WTC11 (cell line): ENCODE results near the gene CACNA1C. TPM values are rescaled to one million over a fixed set of nuclear protein-coding genes. Genes with fewer than 3 reads are reported as not detected.

Experiments
- ATAC-seq: fragments of 200-7000 bp; cut with Tn5 transposase; 2 replicates; pipeline ENCODE4 v1.10.0; 2021; ENCODE audit warnings: mild to moderate bottlenecking, moderate library complexity
- CTCF ChIA-PET: fragments of 300-600 bp; sonication (Branson Sonifier 250); formaldehyde crosslinking; loops from one replicate; lab custom pipeline; 2021; ENCODE audit warnings: antibody characterized with exemption; lab: Charles Lee
- POLR2A ChIA-PET: fragments of 350-600 bp; sonication (Branson Sonifier 250); formaldehyde crosslinking; loops from one replicate; lab custom pipeline; 2021; ENCODE audit warnings: antibody characterized with exemption; lab: Charles Lee
- DNase-seq: peaks from one replicate; pipeline ENCODE4 v3.0.0; 2021; ENCODE audit warnings: low spot score
- H3K27ac Mint-ChIP-seq: 2 replicates; pipeline ENCODE4 v1.8.0; 2021; ENCODE audit warnings: mixed read lengths
- H3K27me3 Mint-ChIP-seq: 2 replicates; pipeline ENCODE4 v1.8.0; 2021; ENCODE audit warnings: low read depth, mild to moderate bottlenecking, moderate library complexity, mixed read lengths
- H3K36me3 Mint-ChIP-seq: 2 replicates; pipeline ENCODE4 v1.8.0; 2021; ENCODE audit warnings: mixed read lengths
- H3K4me1 Mint-ChIP-seq: 2 replicates; pipeline ENCODE4 v1.8.0; 2022; ENCODE audit warnings: mixed read lengths
- H3K4me3 Mint-ChIP-seq: 2 replicates; pipeline ENCODE4 v1.8.0; 2021; ENCODE audit warnings: mild to moderate bottlenecking, moderate library complexity, mixed read lengths
- H3K9me3 Mint-ChIP-seq: 2 replicates; pipeline ENCODE4 v1.8.0; 2021; ENCODE audit warnings: mixed read lengths
- FOXK1 ChIP-seq: sonication (generic); formaldehyde crosslinking; IDR thresholded peaks from 2 replicates; pipeline ENCODE4 v1.8.0; 2022; ENCODE audit warnings: mild to moderate bottlenecking, moderate library complexity, missing genetic modification reagents
- TEAD4 ChIP-seq: sonication (generic); formaldehyde crosslinking; IDR thresholded peaks from 2 replicates; pipeline ENCODE4 v1.8.0; 2022; ENCODE audit warnings: mild to moderate bottlenecking, missing genetic modification reagents
- total RNA-seq: library from RNA; stranded (reverse); gene quantifications from 3 replicates; pipeline ENCODE4 v1.2.3, GENCODE V29; 2021
- TF ChIP-seq, protein P1 (sequence below): sonication (generic); formaldehyde crosslinking; IDR thresholded peaks from 2 replicates; pipeline ENCODE4 v1.8.1; 2023; ENCODE audit warnings: mild to moderate bottlenecking, missing genetic modification reagents, borderline replicate concordance
- TF ChIP-seq, protein P2 (sequence below): sonication (generic); formaldehyde crosslinking; IDR thresholded peaks from 2 replicates; pipeline ENCODE4 v1.8.1; 2023; ENCODE audit warnings: mild to moderate bottlenecking, missing genetic modification reagents, moderate library complexity
- TF ChIP-seq, protein P3 (sequence below): sonication (generic); formaldehyde crosslinking; IDR thresholded peaks from 2 replicates; pipeline ENCODE4 v1.8.1; 2022; ENCODE audit warnings: low read depth, mild to moderate bottlenecking, moderate library complexity, missing genetic modification reagents, borderline replicate concordance
- TF ChIP-seq, protein P4 (sequence below): sonication (generic); formaldehyde crosslinking; conservative IDR thresholded peaks from 2 replicates; pipeline ENCODE4 v1.8.1; 2022; ENCODE audit warnings: mild to moderate bottlenecking, missing genetic modification reagents
- TF ChIP-seq, protein P5 (sequence below): fragments of 250-450 bp; sonication (Bioruptor Pico); IDR thresholded peaks from 2 replicates; pipeline ENCODE4 v1.9.0; 2021; ENCODE audit warnings: mild to moderate bottlenecking, borderline replicate concordance
- TF ChIP-seq, protein P6 (sequence below): sonication (generic); formaldehyde crosslinking; conservative IDR thresholded peaks from 2 replicates; pipeline ENCODE4 v1.8.1; 2023; ENCODE audit warnings: mild to moderate bottlenecking, low read depth, missing genetic modification reagents, moderate library complexity
- TF ChIP-seq, protein P7 (sequence below): sonication (generic); formaldehyde crosslinking; IDR thresholded peaks from 2 replicates; pipeline ENCODE4 v1.8.1; 2022; ENCODE audit warnings: low read depth, missing genetic modification reagents, borderline replicate concordance

Gene CACNA1C
- total RNA-seq, 1 experiment from 2014 or later, result 1.7 TPM

DNA sequence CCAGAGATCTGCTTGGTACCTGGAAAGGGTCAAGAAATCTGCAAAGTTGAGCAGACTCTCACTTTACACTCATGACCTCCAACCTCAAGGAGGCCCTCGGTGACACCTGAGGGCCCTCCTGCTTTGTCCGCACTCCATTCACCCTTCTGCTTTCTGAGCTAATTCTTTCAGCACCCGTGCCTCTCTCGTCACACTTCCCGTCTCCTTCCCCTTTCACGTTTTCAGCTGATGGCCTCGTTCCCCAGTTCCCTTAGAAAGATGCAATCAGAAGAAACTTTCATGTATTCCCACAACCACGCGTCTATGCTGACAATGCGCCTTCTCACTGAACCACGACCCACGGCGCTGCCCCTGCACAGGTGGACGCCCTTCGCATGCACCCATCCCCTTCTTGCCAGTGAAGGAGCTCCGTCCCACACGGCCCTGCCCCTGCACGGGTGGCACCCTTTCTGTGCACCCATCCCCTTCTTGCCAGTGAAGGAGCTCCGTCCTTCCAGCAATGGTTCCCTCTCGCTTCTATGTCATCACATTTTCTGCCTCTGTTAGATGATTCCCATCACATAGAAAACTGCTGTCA lies 401.9 kb downstream of the CACNA1C start (continued):
- TF ChIP-seq, protein P1, sequence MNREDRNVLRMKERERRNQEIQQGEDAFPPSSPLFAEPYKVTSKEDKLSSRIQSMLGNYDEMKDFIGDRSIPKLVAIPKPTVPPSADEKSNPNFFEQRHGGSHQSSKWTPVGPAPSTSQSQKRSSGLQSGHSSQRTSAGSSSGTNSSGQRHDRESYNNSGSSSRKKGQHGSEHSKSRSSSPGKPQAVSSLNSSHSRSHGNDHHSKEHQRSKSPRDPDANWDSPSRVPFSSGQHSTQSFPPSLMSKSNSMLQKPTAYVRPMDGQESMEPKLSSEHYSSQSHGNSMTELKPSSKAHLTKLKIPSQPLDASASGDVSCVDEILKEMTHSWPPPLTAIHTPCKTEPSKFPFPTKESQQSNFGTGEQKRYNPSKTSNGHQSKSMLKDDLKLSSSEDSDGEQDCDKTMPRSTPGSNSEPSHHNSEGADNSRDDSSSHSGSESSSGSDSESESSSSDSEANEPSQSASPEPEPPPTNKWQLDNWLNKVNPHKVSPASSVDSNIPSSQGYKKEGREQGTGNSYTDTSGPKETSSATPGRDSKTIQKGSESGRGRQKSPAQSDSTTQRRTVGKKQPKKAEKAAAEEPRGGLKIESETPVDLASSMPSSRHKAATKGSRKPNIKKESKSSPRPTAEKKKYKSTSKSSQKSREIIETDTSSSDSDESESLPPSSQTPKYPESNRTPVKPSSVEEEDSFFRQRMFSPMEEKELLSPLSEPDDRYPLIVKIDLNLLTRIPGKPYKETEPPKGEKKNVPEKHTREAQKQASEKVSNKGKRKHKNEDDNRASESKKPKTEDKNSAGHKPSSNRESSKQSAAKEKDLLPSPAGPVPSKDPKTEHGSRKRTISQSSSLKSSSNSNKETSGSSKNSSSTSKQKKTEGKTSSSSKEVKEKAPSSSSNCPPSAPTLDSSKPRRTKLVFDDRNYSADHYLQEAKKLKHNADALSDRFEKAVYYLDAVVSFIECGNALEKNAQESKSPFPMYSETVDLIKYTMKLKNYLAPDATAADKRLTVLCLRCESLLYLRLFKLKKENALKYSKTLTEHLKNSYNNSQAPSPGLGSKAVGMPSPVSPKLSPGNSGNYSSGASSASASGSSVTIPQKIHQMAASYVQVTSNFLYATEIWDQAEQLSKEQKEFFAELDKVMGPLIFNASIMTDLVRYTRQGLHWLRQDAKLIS (CRISPR knock-in tag), result no peak
- no peak for TF ChIP-seq FOXK1 (CRISPR knock-in tag)
- TF ChIP-seq, protein P2, sequence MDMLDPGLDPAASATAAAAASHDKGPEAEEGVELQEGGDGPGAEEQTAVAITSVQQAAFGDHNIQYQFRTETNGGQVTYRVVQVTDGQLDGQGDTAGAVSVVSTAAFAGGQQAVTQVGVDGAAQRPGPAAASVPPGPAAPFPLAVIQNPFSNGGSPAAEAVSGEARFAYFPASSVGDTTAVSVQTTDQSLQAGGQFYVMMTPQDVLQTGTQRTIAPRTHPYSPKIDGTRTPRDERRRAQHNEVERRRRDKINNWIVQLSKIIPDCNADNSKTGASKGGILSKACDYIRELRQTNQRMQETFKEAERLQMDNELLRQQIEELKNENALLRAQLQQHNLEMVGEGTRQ (CRISPR knock-in tag), result no peak
- TF ChIP-seq, protein P3, sequence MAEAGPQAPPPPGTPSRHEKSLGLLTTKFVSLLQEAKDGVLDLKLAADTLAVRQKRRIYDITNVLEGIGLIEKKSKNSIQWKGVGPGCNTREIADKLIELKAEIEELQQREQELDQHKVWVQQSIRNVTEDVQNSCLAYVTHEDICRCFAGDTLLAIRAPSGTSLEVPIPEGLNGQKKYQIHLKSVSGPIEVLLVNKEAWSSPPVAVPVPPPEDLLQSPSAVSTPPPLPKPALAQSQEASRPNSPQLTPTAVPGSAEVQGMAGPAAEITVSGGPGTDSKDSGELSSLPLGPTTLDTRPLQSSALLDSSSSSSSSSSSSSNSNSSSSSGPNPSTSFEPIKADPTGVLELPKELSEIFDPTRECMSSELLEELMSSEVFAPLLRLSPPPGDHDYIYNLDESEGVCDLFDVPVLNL, result no peak

DNA sequence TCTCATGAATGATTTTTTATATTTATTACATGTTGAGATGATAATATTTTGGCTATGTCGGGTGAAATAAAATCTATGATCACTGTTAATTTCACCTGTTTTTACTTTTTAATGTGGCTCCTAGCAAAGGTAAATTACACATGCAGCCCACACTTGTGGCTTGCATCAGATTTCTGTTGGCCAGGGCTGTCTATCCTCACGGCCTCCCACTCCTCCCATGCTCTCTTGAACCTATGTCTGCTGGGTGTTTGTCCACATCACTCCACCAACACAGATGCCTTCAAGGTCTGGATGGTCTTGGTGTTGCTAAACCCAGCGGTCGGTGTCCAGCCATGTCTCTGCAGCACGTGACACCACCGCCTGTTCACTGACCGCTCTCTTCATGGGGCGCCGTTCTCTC lies 402.6 kb downstream of the CACNA1C start:
- H3K4me1 Mint-ChIP-seq, result peaks cover 8% of the 10 kb centered on the region
- TF ChIP-seq, protein P4, sequence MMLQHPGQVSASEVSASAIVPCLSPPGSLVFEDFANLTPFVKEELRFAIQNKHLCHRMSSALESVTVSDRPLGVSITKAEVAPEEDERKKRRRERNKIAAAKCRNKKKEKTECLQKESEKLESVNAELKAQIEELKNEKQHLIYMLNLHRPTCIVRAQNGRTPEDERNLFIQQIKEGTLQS, result no peak
- TF ChIP-seq, protein P5, sequence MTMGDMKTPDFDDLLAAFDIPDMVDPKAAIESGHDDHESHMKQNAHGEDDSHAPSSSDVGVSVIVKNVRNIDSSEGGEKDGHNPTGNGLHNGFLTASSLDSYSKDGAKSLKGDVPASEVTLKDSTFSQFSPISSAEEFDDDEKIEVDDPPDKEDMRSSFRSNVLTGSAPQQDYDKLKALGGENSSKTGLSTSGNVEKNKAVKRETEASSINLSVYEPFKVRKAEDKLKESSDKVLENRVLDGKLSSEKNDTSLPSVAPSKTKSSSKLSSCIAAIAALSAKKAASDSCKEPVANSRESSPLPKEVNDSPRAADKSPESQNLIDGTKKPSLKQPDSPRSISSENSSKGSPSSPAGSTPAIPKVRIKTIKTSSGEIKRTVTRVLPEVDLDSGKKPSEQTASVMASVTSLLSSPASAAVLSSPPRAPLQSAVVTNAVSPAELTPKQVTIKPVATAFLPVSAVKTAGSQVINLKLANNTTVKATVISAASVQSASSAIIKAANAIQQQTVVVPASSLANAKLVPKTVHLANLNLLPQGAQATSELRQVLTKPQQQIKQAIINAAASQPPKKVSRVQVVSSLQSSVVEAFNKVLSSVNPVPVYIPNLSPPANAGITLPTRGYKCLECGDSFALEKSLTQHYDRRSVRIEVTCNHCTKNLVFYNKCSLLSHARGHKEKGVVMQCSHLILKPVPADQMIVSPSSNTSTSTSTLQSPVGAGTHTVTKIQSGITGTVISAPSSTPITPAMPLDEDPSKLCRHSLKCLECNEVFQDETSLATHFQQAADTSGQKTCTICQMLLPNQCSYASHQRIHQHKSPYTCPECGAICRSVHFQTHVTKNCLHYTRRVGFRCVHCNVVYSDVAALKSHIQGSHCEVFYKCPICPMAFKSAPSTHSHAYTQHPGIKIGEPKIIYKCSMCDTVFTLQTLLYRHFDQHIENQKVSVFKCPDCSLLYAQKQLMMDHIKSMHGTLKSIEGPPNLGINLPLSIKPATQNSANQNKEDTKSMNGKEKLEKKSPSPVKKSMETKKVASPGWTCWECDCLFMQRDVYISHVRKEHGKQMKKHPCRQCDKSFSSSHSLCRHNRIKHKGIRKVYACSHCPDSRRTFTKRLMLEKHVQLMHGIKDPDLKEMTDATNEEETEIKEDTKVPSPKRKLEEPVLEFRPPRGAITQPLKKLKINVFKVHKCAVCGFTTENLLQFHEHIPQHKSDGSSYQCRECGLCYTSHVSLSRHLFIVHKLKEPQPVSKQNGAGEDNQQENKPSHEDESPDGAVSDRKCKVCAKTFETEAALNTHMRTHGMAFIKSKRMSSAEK, result no peak
- TF ChIP-seq, protein P6, sequence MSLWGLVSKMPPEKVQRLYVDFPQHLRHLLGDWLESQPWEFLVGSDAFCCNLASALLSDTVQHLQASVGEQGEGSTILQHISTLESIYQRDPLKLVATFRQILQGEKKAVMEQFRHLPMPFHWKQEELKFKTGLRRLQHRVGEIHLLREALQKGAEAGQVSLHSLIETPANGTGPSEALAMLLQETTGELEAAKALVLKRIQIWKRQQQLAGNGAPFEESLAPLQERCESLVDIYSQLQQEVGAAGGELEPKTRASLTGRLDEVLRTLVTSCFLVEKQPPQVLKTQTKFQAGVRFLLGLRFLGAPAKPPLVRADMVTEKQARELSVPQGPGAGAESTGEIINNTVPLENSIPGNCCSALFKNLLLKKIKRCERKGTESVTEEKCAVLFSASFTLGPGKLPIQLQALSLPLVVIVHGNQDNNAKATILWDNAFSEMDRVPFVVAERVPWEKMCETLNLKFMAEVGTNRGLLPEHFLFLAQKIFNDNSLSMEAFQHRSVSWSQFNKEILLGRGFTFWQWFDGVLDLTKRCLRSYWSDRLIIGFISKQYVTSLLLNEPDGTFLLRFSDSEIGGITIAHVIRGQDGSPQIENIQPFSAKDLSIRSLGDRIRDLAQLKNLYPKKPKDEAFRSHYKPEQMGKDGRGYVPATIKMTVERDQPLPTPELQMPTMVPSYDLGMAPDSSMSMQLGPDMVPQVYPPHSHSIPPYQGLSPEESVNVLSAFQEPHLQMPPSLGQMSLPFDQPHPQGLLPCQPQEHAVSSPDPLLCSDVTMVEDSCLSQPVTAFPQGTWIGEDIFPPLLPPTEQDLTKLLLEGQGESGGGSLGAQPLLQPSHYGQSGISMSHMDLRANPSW (CRISPR knock-in tag), result no peak
- TF ChIP-seq, protein P2 (CRISPR knock-in tag), result no peak
- no peak for TF ChIP-seq TEAD4 (CRISPR knock-in tag)
- TF ChIP-seq, protein P7, sequence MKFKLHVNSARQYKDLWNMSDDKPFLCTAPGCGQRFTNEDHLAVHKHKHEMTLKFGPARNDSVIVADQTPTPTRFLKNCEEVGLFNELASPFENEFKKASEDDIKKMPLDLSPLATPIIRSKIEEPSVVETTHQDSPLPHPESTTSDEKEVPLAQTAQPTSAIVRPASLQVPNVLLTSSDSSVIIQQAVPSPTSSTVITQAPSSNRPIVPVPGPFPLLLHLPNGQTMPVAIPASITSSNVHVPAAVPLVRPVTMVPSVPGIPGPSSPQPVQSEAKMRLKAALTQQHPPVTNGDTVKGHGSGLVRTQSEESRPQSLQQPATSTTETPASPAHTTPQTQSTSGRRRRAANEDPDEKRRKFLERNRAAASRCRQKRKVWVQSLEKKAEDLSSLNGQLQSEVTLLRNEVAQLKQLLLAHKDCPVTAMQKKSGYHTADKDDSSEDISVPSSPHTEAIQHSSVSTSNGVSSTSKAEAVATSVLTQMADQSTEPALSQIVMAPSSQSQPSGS (CRISPR knock-in tag), result no peak
- TF ChIP-seq, all 79 proteins: peak for 0
- DNase-seq, result no peak
- no peaks in the 10 kb centered on the region for H3K9me3 Mint-ChIP-seq
- no peaks in the 10 kb centered on the region for H3K27me3 Mint-ChIP-seq
- CTCF ChIA-PET, result no interaction called here
- no peak for ATAC-seq
- POLR2A ChIA-PET, result no interaction called here
- no peaks in the 10 kb centered on the region for H3K36me3 Mint-ChIP-seq
- H3K27ac Mint-ChIP-seq, result no peak overlapping the region
- H3K4me3 Mint-ChIP-seq, result no peak overlapping the region
